Measurements from ENCODE around the gene MED20. TPM values are rescaled to one million over a fixed set of nuclear protein-coding genes. Genes with fewer than 3 reads are reported as not detected.

The MED20 gene
- total RNA-seq, 4 donors from 2014 or later, result 11.5 to 16.5 (median 12.1) TPM

DNA sequence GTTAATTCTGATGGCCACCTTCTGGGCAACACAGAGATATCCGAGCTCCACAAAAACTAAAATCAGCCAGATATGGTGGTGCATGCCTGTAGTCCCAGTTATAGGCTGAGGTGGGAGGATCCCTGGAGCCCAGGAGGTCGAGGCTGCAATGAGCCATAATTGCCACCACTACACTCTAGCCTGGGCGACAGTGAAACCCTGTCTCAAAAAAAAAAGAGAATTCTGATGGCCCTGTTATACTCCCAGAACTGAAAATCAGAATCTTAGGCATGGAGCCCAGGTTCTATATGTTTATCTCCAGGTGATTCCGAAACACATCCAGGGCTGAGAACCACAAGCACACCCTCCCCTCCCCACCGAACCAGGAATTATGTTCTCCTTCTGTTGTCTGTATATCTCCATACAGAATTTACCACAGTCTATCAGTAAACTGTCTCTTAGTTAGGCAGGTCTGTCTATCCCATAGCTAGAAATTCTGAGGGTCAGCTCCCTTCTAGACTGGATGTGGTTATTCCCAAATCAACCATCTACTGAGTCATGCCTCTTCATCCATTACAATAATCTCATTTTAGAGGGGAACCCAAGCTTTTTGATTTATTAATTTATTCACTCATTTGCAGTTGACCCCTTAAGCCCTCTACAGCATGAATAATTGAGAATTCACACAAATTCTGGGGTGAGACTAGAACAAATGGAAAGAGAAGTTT lies 45.4 kb upstream of the MED20 start:
- Histone ChIP-seq H3K27ac (no peak overlapping the region), H3K9me3 (no peaks in the 10 kb centered on the region), H3K4me1 (peaks cover 0 to 3% of the 10 kb centered on the region in 2 donors), H3K4me3 (no peak overlapping the region), H3K27me3 (no peaks in the 10 kb centered on the region), H3K36me3 (no peaks in the 10 kb centered on the region)
- DNase-seq (no peak), ATAC-seq (no peak)
- TF ChIP-seq, protein P1, sequence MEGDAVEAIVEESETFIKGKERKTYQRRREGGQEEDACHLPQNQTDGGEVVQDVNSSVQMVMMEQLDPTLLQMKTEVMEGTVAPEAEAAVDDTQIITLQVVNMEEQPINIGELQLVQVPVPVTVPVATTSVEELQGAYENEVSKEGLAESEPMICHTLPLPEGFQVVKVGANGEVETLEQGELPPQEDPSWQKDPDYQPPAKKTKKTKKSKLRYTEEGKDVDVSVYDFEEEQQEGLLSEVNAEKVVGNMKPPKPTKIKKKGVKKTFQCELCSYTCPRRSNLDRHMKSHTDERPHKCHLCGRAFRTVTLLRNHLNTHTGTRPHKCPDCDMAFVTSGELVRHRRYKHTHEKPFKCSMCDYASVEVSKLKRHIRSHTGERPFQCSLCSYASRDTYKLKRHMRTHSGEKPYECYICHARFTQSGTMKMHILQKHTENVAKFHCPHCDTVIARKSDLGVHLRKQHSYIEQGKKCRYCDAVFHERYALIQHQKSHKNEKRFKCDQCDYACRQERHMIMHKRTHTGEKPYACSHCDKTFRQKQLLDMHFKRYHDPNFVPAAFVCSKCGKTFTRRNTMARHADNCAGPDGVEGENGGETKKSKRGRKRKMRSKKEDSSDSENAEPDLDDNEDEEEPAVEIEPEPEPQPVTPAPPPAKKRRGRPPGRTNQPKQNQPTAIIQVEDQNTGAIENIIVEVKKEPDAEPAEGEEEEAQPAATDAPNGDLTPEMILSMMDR (IDR thresholded peaks at IDR 0.05 in 4 of 5, conservative IDR thresholded peaks at IDR 0.05 in 1 of 5), result no peak
- TF ChIP-seq POLR2A (IDR thresholded peaks at IDR 0.05), result no peak
- intact Hi-C loops (cut with DNase I; ENCODE audit: low total_unique reads), result no loop called here
- in situ Hi-C loops (cut with MboI; ENCODE audit: low sequenced_read_pairs in 4 of 4), result no loop called here

DNA sequence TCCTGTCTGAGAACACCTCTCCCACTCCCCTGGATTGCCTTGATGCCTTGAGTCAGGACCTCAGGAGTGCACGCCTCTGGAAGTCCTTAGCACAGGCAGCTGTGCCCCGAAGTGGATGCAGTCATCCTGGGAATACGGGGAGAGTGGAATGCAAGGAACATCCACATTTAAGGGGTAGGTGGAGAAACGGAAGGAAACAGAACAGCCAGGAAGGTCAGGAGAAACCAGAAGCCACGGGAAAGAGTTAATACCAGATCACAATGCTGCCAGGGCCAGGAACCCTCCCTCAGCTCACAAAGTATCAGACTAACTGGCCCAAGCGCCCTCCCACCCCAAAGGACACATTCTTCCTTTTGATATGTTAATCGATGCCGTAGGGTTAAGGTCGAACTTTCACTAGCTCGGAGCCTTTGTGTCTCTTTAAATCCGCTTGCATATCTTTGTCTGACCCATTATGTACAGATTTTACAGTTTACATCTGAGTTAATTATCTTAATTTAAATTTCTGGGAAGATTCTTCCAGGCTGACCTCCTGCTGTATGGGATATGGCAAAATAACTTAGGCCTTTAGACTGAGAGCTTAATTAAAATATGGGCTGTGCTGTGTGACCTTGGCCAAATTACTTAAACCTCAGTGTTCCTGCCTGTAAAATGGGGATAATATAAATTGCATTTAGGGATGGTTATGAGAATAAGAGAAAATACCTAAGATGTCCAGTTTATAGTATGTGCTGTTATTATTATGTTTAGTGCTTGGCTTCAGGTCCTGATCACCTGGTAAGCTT lies 44.7 kb upstream of the MED20 start:
- TF ChIP-seq, protein P1 (IDR thresholded peaks at IDR 0.05 in 4 of 5, conservative IDR thresholded peaks at IDR 0.05 in 1 of 5), result no peak
- TF ChIP-seq POLR2A (IDR thresholded peaks at IDR 0.05), result no peak
- Histone ChIP-seq H3K27me3 (no peaks in the 10 kb centered on the region), H3K36me3 (no peaks in the 10 kb centered on the region), H3K4me1 (peaks cover 0 to 3% of the 10 kb centered on the region in 2 donors), H3K4me3 (no peak overlapping the region), H3K9me3 (no peaks in the 10 kb centered on the region), H3K27ac (no peak overlapping the region)
- intact Hi-C loops (cut with DNase I; ENCODE audit: low total_unique reads) (no loop called here), in situ Hi-C loops (cut with MboI; ENCODE audit: low sequenced_read_pairs in 4 of 4) (no loop called here)
- no peak for DNase-seq
- no peak for ATAC-seq

DNA sequence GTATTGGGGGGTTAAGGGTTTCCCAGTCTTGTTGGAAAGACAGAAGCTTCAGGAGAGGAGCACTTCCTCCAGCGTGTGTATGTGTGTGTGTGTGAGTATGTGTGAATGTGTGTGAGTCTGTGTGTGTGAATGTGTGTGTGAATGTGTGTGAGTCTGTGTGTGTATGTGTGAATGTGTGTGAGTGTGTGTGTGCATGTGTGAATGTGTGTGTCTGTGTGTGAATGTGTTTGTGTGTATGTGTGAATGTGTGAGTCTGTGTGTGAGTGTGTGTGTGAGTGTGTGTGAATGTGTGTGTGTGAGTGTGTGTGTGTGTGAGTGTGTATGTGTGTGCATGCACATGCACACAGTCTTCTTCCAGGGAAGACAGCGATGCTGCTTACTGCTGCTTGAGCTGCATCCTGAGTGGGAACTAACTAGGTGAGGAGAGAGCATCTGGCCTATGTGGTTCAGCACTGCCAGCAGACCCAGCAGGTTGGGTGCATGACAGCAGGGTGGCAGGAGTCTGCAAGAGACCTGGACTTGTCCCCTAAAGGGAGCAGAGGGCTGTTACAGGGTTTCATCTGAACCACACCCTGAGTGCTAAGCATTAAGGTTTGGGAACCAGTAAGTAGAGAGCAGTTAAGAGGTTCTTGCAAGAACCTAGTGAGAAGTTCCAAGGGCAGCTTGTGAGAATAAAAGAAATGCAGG lies 43.4 kb upstream of the MED20 start:
- in situ Hi-C loops (cut with MboI; ENCODE audit: low sequenced_read_pairs in 4 of 4) (no loop called here), intact Hi-C loops (cut with DNase I; ENCODE audit: low total_unique reads) (no loop called here)
- Histone ChIP-seq H3K4me3 (no peak overlapping the region), H3K4me1 (no peaks in the 10 kb centered on the region), H3K9me3 (no peaks in the 10 kb centered on the region), H3K27me3 (no peaks in the 10 kb centered on the region), H3K27ac (no peak overlapping the region), H3K36me3 (no peaks in the 10 kb centered on the region)
- ATAC-seq (no peak), DNase-seq (no peak)
- no peak for TF ChIP-seq POLR2A (IDR thresholded peaks at IDR 0.05)
- TF ChIP-seq, protein P1 (IDR thresholded peaks at IDR 0.05 in 4 of 5, conservative IDR thresholded peaks at IDR 0.05 in 1 of 5), result no peak

- H3K36me3 ChIP-seq, result no peaks in the 10 kb centered on the region
- DNase-seq, result no peak
- intact Hi-C loops (cut with DNase I; ENCODE audit: low total_unique reads), result no loop called here
- no peaks in the 10 kb centered on the region for H3K27me3 ChIP-seq
- no peak overlapping the region for H3K4me3 ChIP-seq
- no peaks in the 10 kb centered on the region for H3K9me3 ChIP-seq
- no peaks in the 10 kb centered on the region for H3K4me1 ChIP-seq
- in situ Hi-C loops (cut with MboI; ENCODE audit: low sequenced_read_pairs in 4 of 4), result no loop called here
- H3K27ac ChIP-seq, result no peak overlapping the region
- TF ChIP-seq POLR2A (IDR thresholded peaks at IDR 0.05), result no peak
- TF ChIP-seq, protein P1 (IDR thresholded peaks at IDR 0.05 in 4 of 5, conservative IDR thresholded peaks at IDR 0.05 in 1 of 5), result no peak
- no peak for ATAC-seq
Measured at GRCh38 chr6:41963371-41963770, 42.4 kb upstream of the MED20 start.

Measured in gastrocnemius medialis (tissue), 4 donors.